ENCODE data around the gene TARDBP. TPM values are rescaled to one million over a fixed set of nuclear protein-coding genes. Genes with fewer than 3 reads are reported as not detected.

TARDBP gene
- total and polyA plus RNA-seq, 2 donors (not counting 1 experiment from before 2014, with no cell fraction given), result 85.2 to 222 TPM

- no peak overlapping the region for H3K4me3 ChIP-seq (ENCODE audit: control extremely low read depth in 1 of 5, extremely low read depth in 1 of 5, insufficient read depth in 1 of 5, low read depth in 2 of 5, low read length in 4 of 5)
- WGBS (ENCODE audit: insufficient coverage), result 95% methylated on average over 6 of the region's 7 CpGs
- ChIA-PET POLR2A (no interaction called here), CTCF (interaction anchor here (1.4 kb wide), 1 partner anchor 17 kb away, joined by 6 read pairs; no protein-coding TSS in a partner anchor)
- no peaks in the 10 kb centered on the region for H3K9me3 ChIP-seq (ENCODE audit: control extremely low read depth in 1 of 3, control insufficient read depth in 2 of 3, insufficient read depth in 1 of 3, low read length in 2 of 3)
- peaks cover 0 to 6% of the 10 kb centered on the region in 2 experiments for H3K36me3 ChIP-seq (replicated peaks in 1 of 2; ENCODE audit: control extremely low read depth in 1 of 2, control insufficient read depth in 1 of 2, extremely low read depth in 1 of 2, insufficient read depth in 2 of 2, low read length in 1 of 2)
- intact Hi-C loops (cut with micrococcal nuclease), result no loop called here
- peaks cover 9% of the 10 kb centered on the region for H3K79me2 ChIP-seq (ENCODE audit: control insufficient read depth, insufficient read depth, low read length)
- Mint-ChIP-seq H3K4me1 (peaks cover 19% of the 10 kb centered on the region), H3K4me3 (no peak overlapping the region), H3K9me3 (ENCODE audit: insufficient read depth) (no peaks in the 10 kb centered on the region), H3K27me3 (no peaks in the 10 kb centered on the region), H3K27ac (no peak overlapping the region)
- no peak overlapping the region for H3K27ac ChIP-seq (ENCODE audit: low read length in 2 of 2)
- peaks cover 6% of the 10 kb centered on the region for H4K20me1 ChIP-seq (ENCODE audit: control insufficient read depth, insufficient read depth, low read length, poor library complexity, severe bottlenecking)
- TF ChIP-seq CTCF (IDR thresholded peaks at IDR 0.05) (no peak), EZH2 (IDR thresholded peaks at IDR 0.05; ENCODE audit: borderline replicate concordance, insufficient read depth, low read depth, low read length, poor library complexity, severe bottlenecking) (no peak)
- no peak overlapping the region for H3K4me2 ChIP-seq (replicated peaks; ENCODE audit: low read depth, low read length, poor library complexity, severe bottlenecking)
- ATAC-seq (ENCODE audit: low read depth) (no peak), DNase-seq (no peak)
- H2AFZ ChIP-seq (ENCODE audit: insufficient read depth, low read depth, low read length, poor library complexity, severe bottlenecking), result no peak overlapping the region
- peaks cover 8 to 15% of the 10 kb centered on the region in 2 donors for H3K4me1 ChIP-seq (ENCODE audit: control insufficient read depth in 2 of 2, insufficient read depth in 2 of 2, low read length in 2 of 2)
- H3K9ac ChIP-seq (ENCODE audit: low read length), result no peak overlapping the region
- no peaks in the 10 kb centered on the region for H3K27me3 ChIP-seq (replicated peaks in 1 of 4; ENCODE audit: control extremely low read depth in 1 of 4, control insufficient read depth in 3 of 4, insufficient read depth in 4 of 4, low read length in 3 of 4)
Measured at GRCh38 chr1:11054181-11054580, 41.7 kb downstream of the TARDBP start.

GRCh38 chr1:11054666-11055065 is 42.2 kb downstream of the TARDBP start:
- Histone ChIP-seq H4K20me1 (ENCODE audit: control insufficient read depth, insufficient read depth, low read length, poor library complexity, severe bottlenecking) (peaks cover 10% of the 10 kb centered on the region), H3K9ac (ENCODE audit: low read length) (no peak overlapping the region), H3K4me2 (replicated peaks; ENCODE audit: low read depth, low read length, poor library complexity, severe bottlenecking) (no peak overlapping the region), H3K9me3 (ENCODE audit: control extremely low read depth in 1 of 3, control insufficient read depth in 2 of 3, insufficient read depth in 1 of 3, low read length in 2 of 3) (no peaks in the 10 kb centered on the region), H3K27me3 (replicated peaks in 1 of 4; ENCODE audit: control extremely low read depth in 1 of 4, control insufficient read depth in 3 of 4, insufficient read depth in 4 of 4, low read length in 3 of 4) (no peaks in the 10 kb centered on the region), H3K4me3 (ENCODE audit: control extremely low read depth in 1 of 5, extremely low read depth in 1 of 5, insufficient read depth in 1 of 5, low read depth in 2 of 5, low read length in 4 of 5) (no peak overlapping the region), H3K79me2 (ENCODE audit: control insufficient read depth, insufficient read depth, low read length) (peaks cover 14% of the 10 kb centered on the region), H2AFZ (ENCODE audit: insufficient read depth, low read depth, low read length, poor library complexity, severe bottlenecking) (no peak overlapping the region), H3K36me3 (replicated peaks in 1 of 2; ENCODE audit: control extremely low read depth in 1 of 2, control insufficient read depth in 1 of 2, extremely low read depth in 1 of 2, insufficient read depth in 2 of 2, low read length in 1 of 2) (peaks cover 0 to 6% of the 10 kb centered on the region in 2 experiments), H3K4me1 (ENCODE audit: control insufficient read depth in 2 of 2, insufficient read depth in 2 of 2, low read length in 2 of 2) (peaks cover 9 to 18% of the 10 kb centered on the region in 2 donors), H3K27ac (ENCODE audit: low read length in 2 of 2) (no peak overlapping the region)
- TF ChIP-seq EZH2 (IDR thresholded peaks at IDR 0.05; ENCODE audit: borderline replicate concordance, insufficient read depth, low read depth, low read length, poor library complexity, severe bottlenecking) (no peak), CTCF (IDR thresholded peaks at IDR 0.05) (no peak)
- DNase-seq (no peak), ATAC-seq (ENCODE audit: low read depth) (no peak)
- Mint-ChIP-seq H3K4me3 (no peak overlapping the region), H3K27ac (no peak overlapping the region), H3K4me1 (peaks cover 20% of the 10 kb centered on the region), H3K27me3 (no peaks in the 10 kb centered on the region), H3K9me3 (ENCODE audit: insufficient read depth) (no peaks in the 10 kb centered on the region)
- WGBS (ENCODE audit: insufficient coverage), result 96% methylated on average over 22 of the region's 22 CpGs
- intact Hi-C loops (cut with micrococcal nuclease), result no loop called here
- ChIA-PET CTCF (no interaction called here), POLR2A (no interaction called here)
